Midbrain (tissue), 1 donor: ENCODE data around the gene LCORL.
"Not testable (repeated sequence)": the region's sequence is repeated elsewhere in the genome, so short reads cannot be mapped to it uniquely, and the experiment has no call there.

Experiments used
- DNase-seq: peaks from one replicate; lab custom pipeline; 2025; lab: John Stamatoyannopoulos, UW

Gene LCORL

DNA sequence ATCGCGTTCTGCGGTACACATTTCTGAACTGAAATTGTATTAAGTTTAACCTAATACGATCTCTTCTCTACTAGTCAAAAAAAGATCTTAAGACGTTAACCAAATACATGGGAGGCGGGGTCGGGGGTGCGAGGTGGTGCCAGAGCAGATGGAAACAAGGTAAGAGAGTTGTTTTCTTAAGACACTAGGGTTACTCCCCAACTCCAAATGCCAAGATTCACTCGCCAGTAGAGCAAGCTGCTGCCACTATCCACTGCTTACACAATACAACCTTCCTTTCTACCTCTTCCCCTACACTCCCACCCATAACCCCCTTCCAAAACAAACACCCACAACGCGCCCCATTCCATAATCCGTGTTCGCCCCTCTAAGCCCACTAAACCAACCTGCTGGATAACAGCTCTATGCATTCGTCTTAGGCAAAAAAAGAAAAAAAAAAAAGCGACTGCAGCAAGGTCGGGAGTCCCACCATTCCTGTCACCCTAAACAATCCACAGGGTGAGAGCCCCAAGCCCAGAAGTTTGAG lies 1.3 kb downstream of the LCORL start:
- no peak for DNase-seq

DNA sequence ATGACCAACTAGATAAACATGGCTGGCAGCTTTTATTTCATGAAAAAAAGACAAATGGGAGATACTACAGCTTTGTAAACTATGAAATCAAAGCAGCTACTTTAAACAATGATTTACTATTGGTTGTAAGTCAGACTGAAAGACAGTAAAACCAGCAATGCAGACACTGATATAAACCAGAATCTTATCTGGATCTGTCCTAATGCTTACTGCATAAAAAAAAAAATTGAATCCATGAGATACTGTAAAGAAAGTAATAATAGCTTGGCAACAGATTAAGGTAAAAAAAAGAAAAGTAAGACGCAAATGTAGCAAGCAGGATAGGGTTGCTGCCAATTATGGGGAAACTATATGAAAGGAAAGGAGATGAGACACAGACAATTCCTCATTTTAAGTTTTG lies 7.3 kb downstream of the LCORL start:
- DNase-seq: no peak

GRCh38 chr4:18012807-18013462 lies 8.6 kb downstream of the LCORL start:
- no peak for DNase-seq

DNA sequence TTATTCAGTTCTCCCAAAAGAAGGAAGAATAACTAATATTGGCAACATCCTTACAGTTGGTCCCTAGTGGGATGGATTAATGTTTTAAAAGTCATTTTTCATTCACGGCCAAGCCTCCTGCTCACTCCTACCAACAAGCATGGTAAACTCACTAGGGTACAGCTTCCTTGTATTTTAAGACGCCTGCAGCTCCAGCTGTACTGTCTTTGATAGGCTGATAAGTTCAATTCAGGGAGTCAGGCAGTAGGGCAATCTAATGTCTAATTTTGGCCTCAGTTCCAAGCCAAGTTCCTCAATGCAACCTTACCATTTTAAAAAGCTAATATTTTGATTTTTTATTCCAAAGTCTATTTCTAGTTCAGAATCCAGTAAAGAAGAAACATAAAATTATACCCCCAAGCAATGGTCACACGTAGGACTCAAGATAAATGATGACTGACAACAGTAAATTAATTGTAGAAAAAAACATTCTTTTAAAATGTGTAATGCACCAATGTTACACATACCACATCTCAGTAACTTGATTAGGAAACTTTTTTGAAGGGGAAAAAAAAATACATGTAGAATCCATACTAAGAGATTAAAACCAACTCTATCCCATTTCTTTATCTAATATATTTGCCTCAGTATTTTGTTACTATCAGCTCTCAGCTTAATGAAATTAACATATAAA lies 9.3 kb downstream of the LCORL start:
- DNase-seq: no peak

- DNase-seq: no peak
These were observed 13.9 kb downstream of the LCORL start for GRCh38 chr4:18007625-18008024.

DNA sequence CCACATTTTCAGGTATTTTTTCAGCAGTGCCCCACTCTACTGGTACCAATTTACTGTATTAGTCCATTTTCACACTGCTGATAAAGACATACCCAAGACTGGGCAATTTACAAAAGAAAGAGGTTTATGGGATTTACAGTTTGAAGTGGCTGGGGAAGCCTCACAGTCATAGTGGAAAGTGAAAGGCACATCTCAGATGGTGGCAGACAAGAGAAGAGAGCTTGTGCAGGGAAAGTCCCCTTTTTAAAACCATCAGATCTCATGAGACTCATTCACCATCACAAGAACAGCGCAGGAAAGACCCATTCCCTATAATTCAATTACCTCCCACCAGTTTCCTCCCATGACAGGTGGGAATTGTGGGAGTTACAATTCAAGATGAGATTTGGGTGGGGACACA lies 15.1 kb downstream of the LCORL start:
- DNase-seq: not testable (repeated sequence)

GRCh38 chr4:17997129-17997528 lies 24.4 kb downstream of the LCORL start:
- DNase-seq: no peak

GRCh38 chr4:17995165-17995564 lies 26.4 kb downstream of the LCORL start:
- no peak for DNase-seq

DNA sequence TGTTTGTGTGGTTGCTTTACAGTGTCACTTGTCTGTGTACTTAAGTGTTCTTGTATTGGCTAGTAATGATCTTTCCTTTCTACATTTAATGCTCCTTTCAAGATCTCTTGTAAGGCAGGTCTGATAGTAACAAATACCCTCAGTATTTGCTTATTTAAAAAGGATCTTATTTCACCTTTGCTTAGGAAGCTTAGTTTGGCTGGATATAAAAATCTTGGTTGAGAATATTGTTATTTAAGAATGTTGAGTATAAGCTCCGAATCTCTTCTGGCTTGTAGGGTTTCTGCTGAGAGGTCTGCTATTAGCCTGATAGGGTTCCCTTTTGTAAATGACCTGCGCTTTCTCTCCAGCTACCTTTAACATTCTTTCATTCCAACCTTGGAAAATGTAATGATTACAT lies 35.7 kb downstream of the LCORL start:
- no peak for DNase-seq

- DNase-seq: no peak
These were observed 40.5 kb downstream of the LCORL start for GRCh38 chr4:17981063-17981462.

GRCh38 chr4:17968721-17969120 lies 52.8 kb downstream of the LCORL start:
- DNase-seq: no peak

GRCh38 chr4:17967078-17967477 lies 54.5 kb downstream of the LCORL start:
- DNase-seq: no peak

GRCh38 chr4:17966312-17966711 lies 55.2 kb downstream of the LCORL start:
- no peak for DNase-seq

GRCh38 chr4:17964576-17964975 lies 57.0 kb downstream of the LCORL start:
- DNase-seq: no peak

DNA sequence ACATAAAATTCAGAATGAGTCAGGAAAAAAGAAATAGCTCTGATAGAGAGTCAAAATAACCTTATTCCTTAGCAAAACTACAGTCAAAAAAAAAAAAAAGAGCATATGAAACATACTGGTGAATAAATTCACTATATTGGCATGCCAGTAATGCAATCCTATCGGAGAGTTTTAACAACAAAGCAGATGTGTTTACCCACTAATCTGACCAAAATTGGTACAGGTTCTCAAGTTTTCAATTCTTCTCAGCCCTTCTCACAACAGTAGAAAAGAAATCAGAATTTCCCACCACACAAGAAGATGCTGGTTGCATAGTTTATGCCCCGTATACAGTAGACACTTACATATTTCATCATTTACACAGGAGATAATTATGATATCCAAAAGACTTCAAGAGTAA lies 59.4 kb downstream of the LCORL start:
- no peak for DNase-seq

DNA sequence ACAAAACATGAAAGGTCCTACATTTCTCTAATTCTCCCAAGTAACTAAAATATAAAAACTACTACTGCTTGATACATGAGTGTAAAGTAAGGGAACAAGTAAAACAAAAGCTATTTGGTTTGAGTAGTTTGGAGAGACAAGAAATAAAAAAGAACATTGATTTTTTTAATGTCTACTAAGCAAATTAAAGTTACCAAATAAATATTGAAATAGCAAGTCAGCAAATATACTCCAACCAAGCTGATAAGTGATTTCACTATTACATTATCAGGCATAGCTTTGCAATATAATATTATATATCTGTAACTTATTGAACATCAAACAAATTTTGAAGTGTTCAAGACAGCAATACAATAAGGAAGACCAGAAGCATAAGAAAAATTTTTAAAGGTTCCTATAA lies 60.3 kb downstream of the LCORL start:
- no peak for DNase-seq

DNA sequence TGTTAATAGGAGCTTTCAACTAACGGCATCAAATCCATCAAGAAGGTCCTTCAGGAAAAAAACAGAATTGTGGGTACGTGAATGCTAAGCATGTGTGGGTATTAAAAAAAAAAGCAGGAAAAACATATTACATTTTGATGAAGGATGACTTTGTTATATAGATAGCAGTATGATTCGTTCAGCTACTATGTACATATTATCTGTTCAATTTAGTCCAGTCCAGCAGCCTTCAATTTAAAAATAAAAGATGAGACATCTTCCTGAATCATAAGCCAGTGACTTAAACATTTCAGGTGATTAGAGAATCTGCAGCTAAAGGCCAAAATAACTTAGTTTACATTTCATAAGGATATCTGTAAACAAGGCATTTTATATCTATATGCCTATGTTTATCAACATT lies 63.4 kb downstream of the LCORL start:
- DNase-seq: no peak

DNA sequence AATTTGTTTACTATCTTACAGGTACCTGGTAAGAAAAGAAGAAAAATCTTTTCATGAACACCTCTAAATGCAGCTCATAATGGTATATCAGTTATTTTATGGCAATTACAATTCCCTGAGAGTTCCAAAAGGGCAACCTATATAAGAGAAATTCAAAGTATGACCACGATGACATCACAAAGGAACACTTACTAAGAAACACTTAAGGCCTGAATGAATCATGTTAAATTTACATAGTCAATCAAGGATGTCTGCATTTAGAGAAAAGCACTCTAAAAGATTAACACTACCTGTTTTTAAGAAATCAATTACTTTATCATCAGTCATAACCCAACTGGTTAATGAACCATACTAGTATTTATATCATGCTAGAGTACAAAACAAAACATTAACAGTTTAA lies 63.9 kb downstream of the LCORL start:
- no peak for DNase-seq

- no peak for DNase-seq
These were observed 65.3 kb downstream of the LCORL start for GRCh38 chr4:17956245-17956644.

GRCh38 chr4:17945303-17945702 lies 76.3 kb downstream of the LCORL start:
- DNase-seq: no peak

- no peak for DNase-seq
These were observed 79.8 kb downstream of the LCORL start for GRCh38 chr4:17941731-17942130.

DNA sequence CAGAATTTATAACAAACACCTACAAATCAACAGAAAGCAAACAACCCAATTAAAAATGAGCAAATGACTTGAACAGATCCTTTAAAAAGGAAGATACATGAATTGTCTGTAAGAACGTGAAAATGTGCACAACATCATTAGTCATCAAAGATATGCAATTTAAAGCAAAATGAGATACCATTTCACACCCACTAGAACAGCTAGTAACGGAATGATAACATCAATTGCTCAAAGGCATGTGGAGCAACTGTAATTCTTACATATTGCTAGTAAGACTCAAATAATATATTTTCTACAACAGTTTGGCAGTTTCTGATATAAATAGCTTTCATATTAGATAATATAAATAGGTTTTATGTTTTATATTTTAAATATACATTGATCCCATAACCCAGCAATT lies 82.5 kb downstream of the LCORL start:
- no peak for DNase-seq

DNA sequence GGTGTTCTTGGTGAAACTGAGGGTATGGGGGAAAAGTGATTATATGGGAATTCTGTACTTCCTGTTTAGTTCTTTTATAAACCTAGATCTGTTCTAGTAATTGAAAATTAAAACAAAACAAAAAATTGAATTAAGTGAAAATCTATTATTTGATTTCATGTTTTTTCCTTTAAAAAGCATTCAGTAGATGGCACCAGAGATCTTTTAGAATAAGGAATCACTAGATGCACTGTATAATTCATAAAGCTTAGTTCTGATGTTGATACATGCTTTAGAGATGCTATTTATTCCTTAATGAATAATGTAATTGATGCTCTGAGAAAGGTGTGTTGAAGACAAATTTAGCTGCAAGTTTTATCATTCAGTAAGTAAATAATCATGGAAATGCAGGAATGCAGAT lies 87.3 kb downstream of the LCORL start:
- no peak for DNase-seq

- no peak for DNase-seq
These were observed 88.4 kb downstream of the LCORL start for GRCh38 chr4:17933126-17933525.
